Ishikawa (cell line): ENCODE data around the gene MTUS2.
A peak's percentile ranks its signal among the peaks of the same experiment; 100 is the strongest.

Source experiments
- CEBPB ChIP-seq: IDR thresholded peaks from 2 replicates; pipeline ENCODE4 v1.6.1; 2012
- CREB1 ChIP-seq: IDR thresholded peaks from 2 replicates; pipeline ENCODE4 v1.6.1; 2012; ENCODE audit warnings: low read depth
- EGR1 ChIP-seq: IDR thresholded peaks from 2 replicates; pipeline ENCODE4 v1.6.1; 2012
- EP300 ChIP-seq: IDR thresholded peaks from 2 replicates; pipeline ENCODE4 v1.6.1; 2012; ENCODE audit warnings: borderline replicate concordance
- FOXM1 ChIP-seq: IDR thresholded peaks from 2 replicates; pipeline ENCODE4 v1.6.1; 2012; ENCODE audit warnings: low read depth, borderline replicate concordance
- MAX ChIP-seq: IDR thresholded peaks from 2 replicates; pipeline ENCODE4 v1.6.1; 2012
- NFIC ChIP-seq: IDR thresholded peaks from 2 replicates; pipeline ENCODE4 v1.6.1; 2012
- RAD21 ChIP-seq: IDR thresholded peaks from 2 replicates; pipeline ENCODE4 v1.6.1; 2012; ENCODE audit warnings: low read depth
- TAF1 ChIP-seq: IDR thresholded peaks from 2 replicates; pipeline ENCODE4 v1.6.1; 2012; ENCODE audit warnings: low read depth, mild to moderate bottlenecking
- TCF12 ChIP-seq: IDR thresholded peaks from 2 replicates; pipeline ENCODE4 v1.6.1; 2012; ENCODE audit warnings: low read depth
- TEAD4 ChIP-seq: IDR thresholded peaks from 2 replicates; pipeline ENCODE4 v1.6.1; 2012
- YY1 ChIP-seq: IDR thresholded peaks from 2 replicates; pipeline ENCODE4 v1.6.1; 2012; ENCODE audit warnings: low read depth
- ZBTB7A ChIP-seq: IDR thresholded peaks from 2 replicates; pipeline ENCODE4 v1.6.1; 2012; ENCODE audit warnings: low read depth
- TF ChIP-seq, protein P1 (sequence below): IDR thresholded peaks from 2 replicates; pipeline ENCODE4 v1.6.1; 2012; ENCODE audit warnings: low read depth, mild to moderate bottlenecking
- TF ChIP-seq, protein P2 (sequence below): IDR thresholded peaks from 2 replicates; pipeline ENCODE4 v1.6.1; 2012

Gene MTUS2

DNA sequence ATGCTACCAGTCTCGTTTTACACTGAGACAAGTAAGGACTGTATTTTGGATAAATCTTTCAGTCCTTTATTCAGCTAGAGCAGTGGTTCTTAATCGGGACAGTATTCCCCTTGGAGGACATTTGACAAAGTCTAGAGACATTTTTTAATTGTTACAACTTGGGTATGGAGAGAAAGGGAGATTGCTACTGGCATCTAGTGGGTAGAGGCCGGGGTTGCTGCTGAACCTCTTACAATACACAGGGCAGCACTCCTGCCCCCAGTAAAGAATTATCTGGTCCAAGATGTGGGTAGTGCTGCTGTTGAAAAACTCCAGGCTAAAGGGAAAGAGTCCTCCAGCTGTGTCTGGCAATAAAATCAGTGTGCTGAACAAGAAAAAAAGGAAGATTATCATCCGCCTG is 440.5 kb downstream of the MTUS2 start:
- TF ChIP-seq YY1 (no peak), RAD21 (peak; percentile 37; the same call in 1 of the 2 replicates)

DNA sequence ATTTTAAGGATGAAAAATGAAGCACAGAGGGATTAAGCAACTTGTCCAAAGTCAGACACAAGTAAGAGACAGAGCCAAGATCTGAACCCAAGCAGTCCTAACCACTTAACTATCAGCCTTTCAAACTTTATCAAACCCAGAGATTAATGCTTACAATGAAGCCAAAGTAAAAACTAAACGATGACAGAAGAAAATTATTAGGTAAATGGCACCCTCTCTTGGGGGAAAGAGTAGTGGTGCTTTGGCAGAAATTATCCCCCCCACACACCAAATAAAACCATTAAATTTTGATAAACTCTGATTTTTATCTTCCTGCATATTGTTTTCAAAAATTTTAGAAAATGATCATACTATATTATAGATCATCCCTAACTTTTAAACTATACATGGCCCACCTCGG is 446.1 kb downstream of the MTUS2 start:
- TF ChIP-seq MAX (no peak), RAD21 (no peak; the same call in 1 of the 2 replicates), CEBPB (no peak), NFIC (no peak), YY1 (no peak), TCF12 (no peak), EGR1 (no peak), TAF1 (no peak), CREB1 (no peak), TEAD4 (no peak), ZBTB7A (no peak), FOXM1 (no peak), EP300 (no peak)
- TF ChIP-seq, protein P1, sequence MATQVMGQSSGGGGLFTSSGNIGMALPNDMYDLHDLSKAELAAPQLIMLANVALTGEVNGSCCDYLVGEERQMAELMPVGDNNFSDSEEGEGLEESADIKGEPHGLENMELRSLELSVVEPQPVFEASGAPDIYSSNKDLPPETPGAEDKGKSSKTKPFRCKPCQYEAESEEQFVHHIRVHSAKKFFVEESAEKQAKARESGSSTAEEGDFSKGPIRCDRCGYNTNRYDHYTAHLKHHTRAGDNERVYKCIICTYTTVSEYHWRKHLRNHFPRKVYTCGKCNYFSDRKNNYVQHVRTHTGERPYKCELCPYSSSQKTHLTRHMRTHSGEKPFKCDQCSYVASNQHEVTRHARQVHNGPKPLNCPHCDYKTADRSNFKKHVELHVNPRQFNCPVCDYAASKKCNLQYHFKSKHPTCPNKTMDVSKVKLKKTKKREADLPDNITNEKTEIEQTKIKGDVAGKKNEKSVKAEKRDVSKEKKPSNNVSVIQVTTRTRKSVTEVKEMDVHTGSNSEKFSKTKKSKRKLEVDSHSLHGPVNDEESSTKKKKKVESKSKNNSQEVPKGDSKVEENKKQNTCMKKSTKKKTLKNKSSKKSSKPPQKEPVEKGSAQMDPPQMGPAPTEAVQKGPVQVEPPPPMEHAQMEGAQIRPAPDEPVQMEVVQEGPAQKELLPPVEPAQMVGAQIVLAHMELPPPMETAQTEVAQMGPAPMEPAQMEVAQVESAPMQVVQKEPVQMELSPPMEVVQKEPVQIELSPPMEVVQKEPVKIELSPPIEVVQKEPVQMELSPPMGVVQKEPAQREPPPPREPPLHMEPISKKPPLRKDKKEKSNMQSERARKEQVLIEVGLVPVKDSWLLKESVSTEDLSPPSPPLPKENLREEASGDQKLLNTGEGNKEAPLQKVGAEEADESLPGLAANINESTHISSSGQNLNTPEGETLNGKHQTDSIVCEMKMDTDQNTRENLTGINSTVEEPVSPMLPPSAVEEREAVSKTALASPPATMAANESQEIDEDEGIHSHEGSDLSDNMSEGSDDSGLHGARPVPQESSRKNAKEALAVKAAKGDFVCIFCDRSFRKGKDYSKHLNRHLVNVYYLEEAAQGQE: no peak
- TF ChIP-seq, protein P2, sequence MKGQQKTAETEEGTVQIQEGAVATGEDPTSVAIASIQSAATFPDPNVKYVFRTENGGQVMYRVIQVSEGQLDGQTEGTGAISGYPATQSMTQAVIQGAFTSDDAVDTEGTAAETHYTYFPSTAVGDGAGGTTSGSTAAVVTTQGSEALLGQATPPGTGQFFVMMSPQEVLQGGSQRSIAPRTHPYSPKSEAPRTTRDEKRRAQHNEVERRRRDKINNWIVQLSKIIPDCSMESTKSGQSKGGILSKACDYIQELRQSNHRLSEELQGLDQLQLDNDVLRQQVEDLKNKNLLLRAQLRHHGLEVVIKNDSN: no peak

- TF ChIP-seq EGR1 (no peak), NFIC (no peak), EP300 (no peak), YY1 (no peak), MAX (no peak), TEAD4 (no peak), ZBTB7A (no peak), FOXM1 (no peak), RAD21 (no peak), TCF12 (no peak), TAF1 (no peak), CEBPB (no peak), CREB1 (no peak)
- TF ChIP-seq, protein P1: no peak
- TF ChIP-seq, protein P2: no peak
Measured at GRCh38 chr13:29266756-29267733, 446.9 kb downstream of the MTUS2 start.

- TF ChIP-seq CEBPB (no peak), NFIC (no peak), TCF12 (no peak), CREB1 (no peak), FOXM1 (no peak), EGR1 (no peak), ZBTB7A (no peak), YY1 (no peak), TEAD4 (no peak), RAD21 (no peak), TAF1 (no peak), MAX (no peak)
- TF ChIP-seq, protein P1: no peak
- TF ChIP-seq, protein P2: no peak
Measured at GRCh38 chr13:29270271-29270985, 450.3 kb downstream of the MTUS2 start.
